Activated B cell treated with CpG ODN at 0.5 μM for 24 hours (primary cell): ENCODE data around the gene DLG2. TPM values are rescaled to one million over a fixed set of nuclear protein-coding genes. Genes with fewer than 3 reads are reported as not detected.

ENCODE experiments used
- ATAC-seq: fragments of 200-7000 bp; cut with Tn5 transposase; one replicate; pipeline ENCODE4 v1.10.0; 2021; ENCODE audit warnings: low read depth, mild to moderate bottlenecking, moderate library complexity
- CTCF ChIA-PET: fragments of 350-600 bp; sonication (Branson Sonifier 250); formaldehyde crosslinking; loops from one replicate; lab custom pipeline; 2021; ENCODE audit warnings: antibody characterized with exemption; lab: Charles Lee
- POLR2A ChIA-PET: fragments of 350-600 bp; sonication (Branson Sonifier 250); formaldehyde crosslinking; loops from one replicate; lab custom pipeline; 2021; ENCODE audit warnings: antibody characterized with exemption; lab: Charles Lee
- DNase-seq: peaks from one replicate; pipeline ENCODE4 v3.0.0; 2022
- H3K27ac Mint-ChIP-seq: one replicate; pipeline ENCODE4 v1.8.0; 2020; ENCODE audit warnings: mixed read lengths
- H3K27me3 Mint-ChIP-seq: one replicate; pipeline ENCODE4 v1.8.0; 2021; ENCODE audit warnings: mixed read lengths
- H3K36me3 Mint-ChIP-seq: one replicate; pipeline ENCODE4 v1.8.0; 2021; ENCODE audit warnings: low read depth, mixed read lengths
- H3K4me1 Mint-ChIP-seq: one replicate; pipeline ENCODE4 v1.8.0; 2021; ENCODE audit warnings: mixed read lengths
- H3K4me3 Mint-ChIP-seq: one replicate; pipeline ENCODE4 v1.8.0; 2020; ENCODE audit warnings: mild to moderate bottlenecking, mixed read lengths
- H3K9me3 Mint-ChIP-seq: one replicate; pipeline ENCODE4 v1.8.0; 2020; ENCODE audit warnings: mixed read lengths
- intact Hi-C: fragments of 100-400 bp; cut with micrococcal nuclease; formaldehyde crosslinking; loops from one replicate; pipeline ENCODE4 v1.15.1; 2024
- total RNA-seq: library from RNA; stranded (reverse); gene quantifications from 2 replicates; pipeline ENCODE4 v1.2.3, GENCODE V29; 2022
- TF ChIP-seq, protein P1 (sequence below): fragments of 200-600 bp; IDR thresholded peaks from one replicate; pipeline ENCODE4 v1.8.0; 2022; ENCODE audit warnings: antibody characterized with exemption, mild to moderate bottlenecking

The DLG2 gene
- total RNA-seq, 1 donor from 2014 or later = 2.7 TPM

DNA sequence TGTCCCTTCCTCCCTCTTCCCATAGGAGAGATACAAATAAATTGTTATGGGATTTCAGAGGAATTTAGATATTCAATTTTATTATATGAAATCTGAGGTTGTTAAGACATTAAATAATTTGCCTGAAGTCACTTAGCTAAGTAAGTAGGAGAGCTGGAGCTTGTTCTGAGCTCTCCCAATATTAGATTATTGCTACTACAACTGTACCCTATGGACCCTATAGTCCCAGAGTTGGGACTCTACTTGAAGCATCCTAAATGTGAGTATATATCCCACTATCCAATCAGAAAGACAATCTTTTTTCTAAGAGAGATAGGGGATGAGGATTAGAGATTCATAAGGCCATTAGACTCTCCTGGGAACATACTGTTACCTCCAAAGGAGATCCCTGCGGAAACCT lies 1130.0 kb downstream of the DLG2 start:
- Mint-ChIP-seq H3K9me3 (no peaks in the 10 kb centered on the region), H3K36me3 (no peaks in the 10 kb centered on the region)

DNA sequence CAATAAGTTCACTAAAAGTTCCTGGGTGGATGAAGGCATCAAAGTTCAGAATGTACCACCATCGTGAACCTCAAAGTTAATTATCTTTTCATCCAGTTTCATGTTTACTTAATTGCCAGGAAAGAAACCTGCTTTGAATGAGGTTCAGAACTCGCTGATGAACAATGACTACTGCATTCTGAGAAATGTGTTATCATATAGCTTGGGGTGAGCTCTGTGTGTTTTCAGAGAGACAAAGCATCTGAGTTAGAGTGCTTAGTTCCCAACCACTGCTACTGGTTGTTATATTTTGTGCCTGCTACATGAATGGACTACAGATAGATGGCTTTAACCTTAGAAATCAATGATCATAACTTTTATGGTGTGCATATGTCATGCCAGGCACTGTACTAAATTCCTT lies 1131.0 kb downstream of the DLG2 start:
- Mint-ChIP-seq H3K4me1 (no peaks in the 10 kb centered on the region), H3K27ac (no peak overlapping the region), H3K9me3 (no peaks in the 10 kb centered on the region), H3K36me3 (no peaks in the 10 kb centered on the region), H3K4me3 (no peak overlapping the region), H3K27me3 (no peaks in the 10 kb centered on the region)
- intact Hi-C loops = no loop called here
- DNase-seq = no peak
- ATAC-seq = no peak
- CTCF ChIA-PET = no interaction called here
- TF ChIP-seq, protein P1, sequence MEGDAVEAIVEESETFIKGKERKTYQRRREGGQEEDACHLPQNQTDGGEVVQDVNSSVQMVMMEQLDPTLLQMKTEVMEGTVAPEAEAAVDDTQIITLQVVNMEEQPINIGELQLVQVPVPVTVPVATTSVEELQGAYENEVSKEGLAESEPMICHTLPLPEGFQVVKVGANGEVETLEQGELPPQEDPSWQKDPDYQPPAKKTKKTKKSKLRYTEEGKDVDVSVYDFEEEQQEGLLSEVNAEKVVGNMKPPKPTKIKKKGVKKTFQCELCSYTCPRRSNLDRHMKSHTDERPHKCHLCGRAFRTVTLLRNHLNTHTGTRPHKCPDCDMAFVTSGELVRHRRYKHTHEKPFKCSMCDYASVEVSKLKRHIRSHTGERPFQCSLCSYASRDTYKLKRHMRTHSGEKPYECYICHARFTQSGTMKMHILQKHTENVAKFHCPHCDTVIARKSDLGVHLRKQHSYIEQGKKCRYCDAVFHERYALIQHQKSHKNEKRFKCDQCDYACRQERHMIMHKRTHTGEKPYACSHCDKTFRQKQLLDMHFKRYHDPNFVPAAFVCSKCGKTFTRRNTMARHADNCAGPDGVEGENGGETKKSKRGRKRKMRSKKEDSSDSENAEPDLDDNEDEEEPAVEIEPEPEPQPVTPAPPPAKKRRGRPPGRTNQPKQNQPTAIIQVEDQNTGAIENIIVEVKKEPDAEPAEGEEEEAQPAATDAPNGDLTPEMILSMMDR = no peak
- POLR2A ChIA-PET = no interaction called here

More for the DNA sequence above, 1130.0 kb downstream of the DLG2 start:
- ChIA-PET POLR2A (interaction anchor here (0.6 kb wide), 1 partner anchor 1583 kb away, joined by 3 read pairs; no protein-coding TSS in a partner anchor), CTCF (no interaction called here)
- H3K27ac Mint-ChIP-seq = no peak overlapping the region
- ATAC-seq = no peak
- DNase-seq = no peak
- H3K4me1 Mint-ChIP-seq = peaks cover 4% of the 10 kb centered on the region
- TF ChIP-seq, protein P1 = no peak
- intact Hi-C loops = no loop called here
- H3K4me3 Mint-ChIP-seq = no peak overlapping the region
- H3K27me3 Mint-ChIP-seq = no peaks in the 10 kb centered on the region

DNA sequence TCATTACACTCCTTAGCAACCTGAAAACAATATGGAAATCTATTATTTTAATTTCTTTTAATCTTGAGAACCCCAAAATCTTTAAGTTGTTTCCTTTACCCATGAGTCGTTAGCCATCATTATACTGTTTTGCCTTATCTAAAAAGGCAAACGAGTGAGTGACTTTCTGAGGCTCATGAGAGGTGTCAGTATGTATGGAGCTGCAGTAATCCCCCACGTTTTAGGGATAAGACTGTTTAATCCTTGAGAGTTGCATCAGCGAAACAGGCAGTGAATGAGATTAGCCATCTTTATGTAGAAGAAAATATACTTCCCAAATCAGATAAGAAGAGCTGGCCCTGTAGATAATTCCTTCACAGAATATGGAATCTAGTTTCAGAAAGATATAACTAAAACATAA lies 1147.0 kb downstream of the DLG2 start:
- ChIA-PET POLR2A (no interaction called here), CTCF (no interaction called here)
- Mint-ChIP-seq H3K4me3 (no peak overlapping the region), H3K27ac (no peak overlapping the region), H3K36me3 (no peaks in the 10 kb centered on the region), H3K9me3 (no peaks in the 10 kb centered on the region), H3K27me3 (no peaks in the 10 kb centered on the region), H3K4me1 (no peaks in the 10 kb centered on the region)
- DNase-seq = no peak
- TF ChIP-seq, protein P1 = no peak
- intact Hi-C loops = no loop called here
- no peak for ATAC-seq

DNA sequence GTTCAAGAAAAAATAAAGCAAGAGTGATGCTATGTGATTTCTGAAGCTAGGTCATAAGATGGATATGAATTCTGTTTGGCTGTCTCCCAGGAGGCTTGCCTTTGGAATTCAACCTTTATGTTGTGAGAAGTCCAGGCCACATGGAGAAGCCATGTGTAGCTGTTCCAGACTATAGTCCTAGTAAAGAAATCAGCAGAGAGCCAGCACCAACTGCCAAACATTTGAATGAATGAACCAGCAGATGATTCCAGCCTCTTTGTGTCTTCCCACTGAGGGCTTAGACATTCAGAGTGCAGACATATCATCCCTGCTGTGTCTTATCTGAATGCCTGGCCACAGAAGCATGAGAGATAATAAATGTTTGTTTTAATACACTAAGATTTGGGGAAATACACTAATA lies 1150.6 kb downstream of the DLG2 start:
- DNase-seq (no peak), ATAC-seq (no peak)
- Mint-ChIP-seq H3K27me3 (no peaks in the 10 kb centered on the region), H3K36me3 (no peaks in the 10 kb centered on the region), H3K4me3 (no peak overlapping the region), H3K9me3 (no peaks in the 10 kb centered on the region), H3K27ac (no peak overlapping the region), H3K4me1 (no peaks in the 10 kb centered on the region)
- POLR2A ChIA-PET = no interaction called here
- CTCF ChIA-PET = no interaction called here
- TF ChIP-seq, protein P1 = no peak
- intact Hi-C loops = no loop called here

DNA sequence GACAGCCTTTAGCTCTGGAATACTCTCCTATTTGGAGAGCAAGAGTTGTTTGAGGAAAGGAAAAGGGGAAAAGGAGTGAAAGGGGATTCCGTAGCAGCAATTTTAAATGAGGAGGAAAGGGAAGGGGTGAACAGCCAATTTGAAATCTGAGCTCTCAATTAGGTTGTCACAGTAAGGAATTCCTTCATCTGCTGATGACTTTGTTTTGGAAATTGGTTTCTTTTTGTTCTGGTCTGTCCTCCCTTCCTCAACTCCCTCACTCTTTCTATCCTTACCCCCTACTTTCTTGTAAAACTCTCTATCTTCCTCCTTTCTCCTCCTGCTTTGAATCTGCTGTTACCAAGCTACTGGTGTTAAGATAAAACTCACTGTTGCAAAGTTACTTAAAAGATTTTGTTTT lies 1155.6 kb downstream of the DLG2 start:
- Mint-ChIP-seq H3K36me3 (no peaks in the 10 kb centered on the region), H3K9me3 (no peaks in the 10 kb centered on the region), H3K27me3 (no peaks in the 10 kb centered on the region), H3K4me1 (no peaks in the 10 kb centered on the region), H3K4me3 (no peak overlapping the region), H3K27ac (no peak overlapping the region)
- DNase-seq (no peak), ATAC-seq (no peak)
- TF ChIP-seq, protein P1 = no peak
- ChIA-PET CTCF (no interaction called here), POLR2A (no interaction called here)
- intact Hi-C loops = no loop called here
